Measurements from ENCODE around the gene SDHAF3. TPM values are rescaled to one million over a fixed set of nuclear protein-coding genes. Genes with fewer than 3 reads are reported as not detected.
A peak's percentile ranks its signal among the peaks of the same experiment; 100 is the strongest.
"Not testable (repeated sequence)": the region's sequence is repeated elsewhere in the genome, so short reads cannot be mapped to it uniquely, and the experiment has no call there.

SDHAF3 gene
- total RNA-seq, 1 donor from 2014 or later: not detected

GRCh38 chr7:97174303-97174702 lies 56.8 kb downstream of the SDHAF3 start:
- no peaks in the 10 kb centered on the region for H3K36me3 ChIP-seq
- intact Hi-C loops (cut with DNase I): no loop called here
- no peak overlapping the region for H3K27ac ChIP-seq
- no peaks in the 10 kb centered on the region for H3K27me3 ChIP-seq
- no peaks in the 10 kb centered on the region for H3K4me1 ChIP-seq
- no peak for DNase-seq (ENCODE audit: low spot score in 2 of 2)
- H3K4me3 ChIP-seq: no peak overlapping the region
- TF ChIP-seq, protein P1, sequence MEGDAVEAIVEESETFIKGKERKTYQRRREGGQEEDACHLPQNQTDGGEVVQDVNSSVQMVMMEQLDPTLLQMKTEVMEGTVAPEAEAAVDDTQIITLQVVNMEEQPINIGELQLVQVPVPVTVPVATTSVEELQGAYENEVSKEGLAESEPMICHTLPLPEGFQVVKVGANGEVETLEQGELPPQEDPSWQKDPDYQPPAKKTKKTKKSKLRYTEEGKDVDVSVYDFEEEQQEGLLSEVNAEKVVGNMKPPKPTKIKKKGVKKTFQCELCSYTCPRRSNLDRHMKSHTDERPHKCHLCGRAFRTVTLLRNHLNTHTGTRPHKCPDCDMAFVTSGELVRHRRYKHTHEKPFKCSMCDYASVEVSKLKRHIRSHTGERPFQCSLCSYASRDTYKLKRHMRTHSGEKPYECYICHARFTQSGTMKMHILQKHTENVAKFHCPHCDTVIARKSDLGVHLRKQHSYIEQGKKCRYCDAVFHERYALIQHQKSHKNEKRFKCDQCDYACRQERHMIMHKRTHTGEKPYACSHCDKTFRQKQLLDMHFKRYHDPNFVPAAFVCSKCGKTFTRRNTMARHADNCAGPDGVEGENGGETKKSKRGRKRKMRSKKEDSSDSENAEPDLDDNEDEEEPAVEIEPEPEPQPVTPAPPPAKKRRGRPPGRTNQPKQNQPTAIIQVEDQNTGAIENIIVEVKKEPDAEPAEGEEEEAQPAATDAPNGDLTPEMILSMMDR (IDR thresholded peaks at IDR 0.05): no peak
- H3K9me3 ChIP-seq: no peaks in the 10 kb centered on the region

DNA sequence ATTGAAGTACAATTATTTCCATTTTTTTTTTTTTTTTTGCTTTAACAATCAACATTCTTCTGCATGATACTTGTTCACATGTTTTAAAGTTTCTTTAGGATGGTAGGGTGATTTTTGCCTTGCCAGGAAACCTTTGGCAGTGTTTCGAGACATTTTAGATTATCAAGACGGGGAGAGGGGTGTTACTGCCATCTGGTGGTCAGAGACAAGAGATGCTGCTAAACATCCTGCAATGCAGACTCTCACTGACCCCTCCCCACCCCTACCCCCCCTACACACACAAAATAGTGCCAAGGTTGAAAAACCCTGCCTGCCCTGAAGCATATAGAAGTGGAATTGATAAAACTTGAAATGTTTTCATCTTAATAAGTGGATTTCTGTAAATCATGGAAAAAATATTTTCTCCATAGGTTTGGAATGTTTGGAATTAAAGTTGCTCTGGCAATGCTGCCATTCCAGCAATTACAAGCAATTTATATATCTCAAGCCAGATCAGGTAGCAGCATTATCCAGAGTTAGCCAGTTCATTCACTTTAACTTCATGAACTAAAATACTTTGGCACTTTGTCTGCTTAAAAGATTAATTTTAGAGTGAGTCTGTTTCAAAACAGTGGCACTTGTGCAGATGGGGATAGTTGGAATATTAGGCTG lies 62.1 kb downstream of the SDHAF3 start:
- no peaks in the 10 kb centered on the region for H3K4me1 ChIP-seq
- no peaks in the 10 kb centered on the region for H3K9me3 ChIP-seq
- intact Hi-C loops (cut with DNase I): loop anchor here (1.0 kb wide), 1 partner anchor 75 kb away; no protein-coding TSS in a partner anchor
- no peaks in the 10 kb centered on the region for H3K27me3 ChIP-seq
- no peak overlapping the region for H3K4me3 ChIP-seq
- H3K36me3 ChIP-seq: no peaks in the 10 kb centered on the region
- DNase-seq (ENCODE audit: low spot score in 2 of 2): no peak
- TF ChIP-seq, protein P1 (IDR thresholded peaks at IDR 0.05): peak in 2 of 3 experiments; percentile 69
- no peak overlapping the region for H3K27ac ChIP-seq

DNA sequence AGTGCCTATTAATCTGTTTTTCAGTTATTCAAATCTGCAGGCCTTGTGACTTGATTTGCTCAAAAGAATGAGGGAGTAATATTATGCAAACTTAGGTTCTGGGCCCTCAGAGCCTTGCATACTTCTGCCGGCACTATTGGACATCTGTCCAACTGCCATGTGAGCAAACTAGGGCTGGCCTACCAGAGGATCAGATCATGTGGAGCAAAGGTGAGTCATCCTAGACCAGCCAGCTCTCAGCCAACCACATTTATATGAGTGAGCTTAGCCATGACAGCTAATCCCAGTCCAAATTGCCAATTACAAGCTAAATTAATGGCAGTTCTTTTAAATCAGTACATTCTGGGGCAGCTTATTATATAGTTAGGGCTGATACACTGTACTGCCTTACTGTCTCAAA lies 69.6 kb downstream of the SDHAF3 start:
- Histone ChIP-seq H3K4me1 (no peaks in the 10 kb centered on the region), H3K27ac (no peak overlapping the region), H3K4me3 (no peak overlapping the region), H3K36me3 (no peaks in the 10 kb centered on the region), H3K27me3 (no peaks in the 10 kb centered on the region), H3K9me3 (no peaks in the 10 kb centered on the region)
- no peak for DNase-seq (ENCODE audit: low spot score in 2 of 2)
- intact Hi-C loops (cut with DNase I): no loop called here
- TF ChIP-seq, protein P1 (IDR thresholded peaks at IDR 0.05): no peak

- H3K27ac ChIP-seq; H3K4me1 ChIP-seq; H3K4me3 ChIP-seq; H3K9me3 ChIP-seq; intact Hi-C loops (cut with DNase I); H3K36me3 ChIP-seq; H3K27me3 ChIP-seq; DNase-seq (ENCODE audit: low spot score in 2 of 2): not testable (repeated sequence)
Observed at GRCh38 chr7:97196174-97196573, 78.7 kb downstream of the SDHAF3 start.

GRCh38 chr7:97198596-97198995 lies 81.1 kb downstream of the SDHAF3 start:
- no peak overlapping the region for H3K27ac ChIP-seq
- no peaks in the 10 kb centered on the region for H3K9me3 ChIP-seq
- intact Hi-C loops (cut with DNase I): no loop called here
- TF ChIP-seq, protein P1 (IDR thresholded peaks at IDR 0.05): no peak
- no peak for DNase-seq (ENCODE audit: low spot score in 2 of 2)
- no peaks in the 10 kb centered on the region for H3K4me1 ChIP-seq
- H3K27me3 ChIP-seq: no peaks in the 10 kb centered on the region
- no peak overlapping the region for H3K4me3 ChIP-seq
- no peaks in the 10 kb centered on the region for H3K36me3 ChIP-seq

GRCh38 chr7:97200018-97200417 lies 82.5 kb downstream of the SDHAF3 start:
- no peak for DNase-seq (ENCODE audit: low spot score in 2 of 2)
- Histone ChIP-seq H3K27ac (no peak overlapping the region), H3K9me3 (no peaks in the 10 kb centered on the region), H3K36me3 (no peaks in the 10 kb centered on the region), H3K4me3 (no peak overlapping the region), H3K4me1 (no peaks in the 10 kb centered on the region), H3K27me3 (no peaks in the 10 kb centered on the region)
- TF ChIP-seq, protein P1 (IDR thresholded peaks at IDR 0.05): no peak
- intact Hi-C loops (cut with DNase I): no loop called here
